ENCODE data around the gene TKFC. TPM values are rescaled to one million over a fixed set of nuclear protein-coding genes. Genes with fewer than 3 reads are reported as not detected.
"Not testable (repeated sequence)": the region's sequence is repeated elsewhere in the genome, so short reads cannot be mapped to it uniquely, and the experiment has no call there.

The TKFC gene
- total RNA-seq, 1 donor from 2014 or later = 32.1 TPM

DNA sequence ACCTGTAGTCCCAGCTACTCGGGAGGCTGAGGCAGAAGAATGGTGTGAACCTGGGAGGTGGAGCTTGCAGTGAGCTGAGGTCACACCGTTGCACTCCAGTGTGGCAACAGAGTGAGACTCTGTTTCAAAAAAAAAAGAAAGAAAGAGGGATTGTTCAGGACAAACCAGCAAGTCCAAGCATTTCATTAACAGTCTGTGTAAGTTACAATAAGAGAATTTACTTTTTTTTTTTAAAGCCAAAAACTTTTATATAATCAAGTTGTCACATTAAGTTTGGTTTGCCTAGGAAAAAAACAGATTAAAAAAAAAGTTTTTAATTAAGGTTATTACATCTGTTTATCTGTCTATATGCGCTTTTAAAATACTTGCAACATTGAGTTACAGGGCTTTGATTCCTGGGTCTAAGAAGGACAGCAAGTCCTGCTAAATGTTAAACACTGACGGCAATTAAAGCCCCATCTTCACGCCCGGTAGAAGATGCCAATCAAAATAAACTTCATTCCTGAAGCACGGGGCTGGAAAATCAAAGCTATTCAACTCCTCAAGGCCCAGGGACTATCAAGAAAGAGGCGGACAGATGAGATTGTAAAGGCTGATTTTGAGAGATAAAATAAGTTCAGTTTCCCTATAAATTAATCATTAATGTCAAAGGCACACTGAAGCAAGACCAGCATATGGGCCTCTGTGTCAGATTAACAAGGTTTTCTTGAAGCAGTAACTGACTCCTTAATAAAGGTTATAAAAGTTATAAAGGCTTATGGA is 39.8 kb downstream of the TKFC start:
- intact Hi-C loops (cut with DNase I) = no loop called here
- peaks cover 35% of the 10 kb centered on the region for H3K36me3 ChIP-seq
- TF ChIP-seq, protein P1, sequence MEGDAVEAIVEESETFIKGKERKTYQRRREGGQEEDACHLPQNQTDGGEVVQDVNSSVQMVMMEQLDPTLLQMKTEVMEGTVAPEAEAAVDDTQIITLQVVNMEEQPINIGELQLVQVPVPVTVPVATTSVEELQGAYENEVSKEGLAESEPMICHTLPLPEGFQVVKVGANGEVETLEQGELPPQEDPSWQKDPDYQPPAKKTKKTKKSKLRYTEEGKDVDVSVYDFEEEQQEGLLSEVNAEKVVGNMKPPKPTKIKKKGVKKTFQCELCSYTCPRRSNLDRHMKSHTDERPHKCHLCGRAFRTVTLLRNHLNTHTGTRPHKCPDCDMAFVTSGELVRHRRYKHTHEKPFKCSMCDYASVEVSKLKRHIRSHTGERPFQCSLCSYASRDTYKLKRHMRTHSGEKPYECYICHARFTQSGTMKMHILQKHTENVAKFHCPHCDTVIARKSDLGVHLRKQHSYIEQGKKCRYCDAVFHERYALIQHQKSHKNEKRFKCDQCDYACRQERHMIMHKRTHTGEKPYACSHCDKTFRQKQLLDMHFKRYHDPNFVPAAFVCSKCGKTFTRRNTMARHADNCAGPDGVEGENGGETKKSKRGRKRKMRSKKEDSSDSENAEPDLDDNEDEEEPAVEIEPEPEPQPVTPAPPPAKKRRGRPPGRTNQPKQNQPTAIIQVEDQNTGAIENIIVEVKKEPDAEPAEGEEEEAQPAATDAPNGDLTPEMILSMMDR (IDR thresholded peaks at IDR 0.05) = no peak
- no peak overlapping the region for H3K27ac ChIP-seq
- no peaks in the 10 kb centered on the region for H3K9me3 ChIP-seq
- H3K4me1 ChIP-seq = peaks cover 11% of the 10 kb centered on the region
- no peaks in the 10 kb centered on the region for H3K27me3 ChIP-seq
- ATAC-seq (no peak), DNase-seq (no peak)
- no peak overlapping the region for H3K4me3 ChIP-seq

GRCh38 chr11:61375761-61376108 is 42.7 kb downstream of the TKFC start:
- Histone ChIP-seq H3K4me1 (peaks cover 6% of the 10 kb centered on the region), H3K27me3 (no peaks in the 10 kb centered on the region), H3K27ac (no peak overlapping the region), H3K9me3 (no peaks in the 10 kb centered on the region), H3K36me3 (peaks cover 10% of the 10 kb centered on the region), H3K4me3 (no peak overlapping the region)
- no peak for ATAC-seq
- TF ChIP-seq, protein P1 (IDR thresholded peaks at IDR 0.05) = no peak
- intact Hi-C loops (cut with DNase I) = no loop called here
- no peak for DNase-seq

DNA sequence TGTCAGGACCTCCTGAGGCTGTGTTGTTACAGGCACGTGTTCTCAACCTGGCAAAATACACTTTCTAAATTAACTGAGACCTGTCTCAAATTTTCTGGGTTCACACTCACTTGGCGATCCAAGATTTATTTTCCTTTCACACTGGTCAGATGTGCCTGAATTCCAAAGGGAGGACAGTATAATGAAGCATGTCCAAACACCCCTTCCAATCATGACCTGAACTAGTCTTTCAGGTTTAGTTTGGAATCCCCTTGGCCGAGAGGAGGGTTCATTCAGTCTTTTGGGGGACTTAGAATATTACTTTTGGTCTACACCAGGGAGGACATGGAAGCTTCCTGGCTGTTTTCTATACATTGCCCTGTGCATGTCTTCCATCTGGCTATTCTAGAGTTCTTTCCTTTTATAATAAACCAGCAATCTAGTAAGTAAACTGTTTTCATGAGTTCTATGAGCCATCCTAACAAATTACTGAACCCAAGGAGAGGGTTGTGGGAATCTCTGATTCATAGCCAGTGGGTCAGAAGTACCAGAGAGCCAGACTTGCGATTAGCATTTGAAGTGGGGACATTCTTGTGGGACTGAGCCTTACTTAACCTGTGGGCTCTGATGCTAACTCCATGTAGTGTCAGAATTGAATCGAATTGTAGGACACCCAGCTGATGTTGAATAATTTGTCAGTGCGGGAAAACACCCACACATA is 44.6 kb downstream of the TKFC start:
- ATAC-seq (no peak), DNase-seq (no peak)
- Histone ChIP-seq H3K4me1 (peaks cover 6% of the 10 kb centered on the region), H3K36me3 (peaks cover 10% of the 10 kb centered on the region), H3K27me3 (no peaks in the 10 kb centered on the region), H3K9me3 (no peaks in the 10 kb centered on the region), H3K27ac (peak overlapping the region; percentile 24), H3K4me3 (no peak overlapping the region)
- TF ChIP-seq, protein P1 (IDR thresholded peaks at IDR 0.05) = no peak
- intact Hi-C loops (cut with DNase I) = no loop called here

GRCh38 chr11:61378713-61379313 is 45.8 kb downstream of the TKFC start:
- no peaks in the 10 kb centered on the region for H3K9me3 ChIP-seq

GRCh38 chr11:61380884-61381283 is 47.9 kb downstream of the TKFC start:
- no peak for ATAC-seq
- Histone ChIP-seq H3K27me3 (no peaks in the 10 kb centered on the region), H3K4me3 (no peak overlapping the region), H3K36me3 (peaks cover 4% of the 10 kb centered on the region), H3K9me3 (no peaks in the 10 kb centered on the region), H3K27ac (no peak overlapping the region), H3K4me1 (peaks cover 6% of the 10 kb centered on the region)
- intact Hi-C loops (cut with DNase I) = loop anchor here (2.0 kb wide), 1 partner anchor 42 kb away; no protein-coding TSS in a partner anchor
- TF ChIP-seq, protein P1 (IDR thresholded peaks at IDR 0.05) = no peak
- no peak for DNase-seq

More at GRCh38 chr11:61378713-61379313, 45.8 kb downstream of the TKFC start:
- DNase-seq (peak; percentile 7), ATAC-seq (peak; percentile 79)
- TF ChIP-seq, protein P1 (IDR thresholded peaks at IDR 0.05) = no peak
- no peak overlapping the region for H3K4me3 ChIP-seq
- peak overlapping the region; percentile 63 for H3K27ac ChIP-seq
- intact Hi-C loops (cut with DNase I) = no loop called here
- H3K4me1 ChIP-seq = peaks cover 6% of the 10 kb centered on the region
- H3K27me3 ChIP-seq = no peaks in the 10 kb centered on the region
- peaks cover 10% of the 10 kb centered on the region for H3K36me3 ChIP-seq

GRCh38 chr11:61383859-61384258 is 50.8 kb downstream of the TKFC start:
- H3K9me3 ChIP-seq; intact Hi-C loops (cut with DNase I); H3K27me3 ChIP-seq; H3K36me3 ChIP-seq; H3K4me1 ChIP-seq; ATAC-seq; DNase-seq; H3K4me3 ChIP-seq; H3K27ac ChIP-seq: not testable (repeated sequence)
